Left lung (tissue), 10 donors: Measurements from ENCODE around the gene PDE10A. TPM values are rescaled to one million over a fixed set of nuclear protein-coding genes. Genes with fewer than 3 reads are reported as not detected.

Source experiments
- ATAC-seq: fragments of 200-7000 bp; cut with Tn5 transposase; one replicate; pipeline ENCODE4 v1.9.1; 2020; ENCODE audit warnings: moderate library complexity
- DNase-seq, 4 donors: peaks; one replicate each; pipeline ENCODE4 v3.0.0-alpha.2; 2013 to 2020
- H3K27ac ChIP-seq, 2 donors: fragments of 200-600 bp; sonication (generic) in 1 of 2; one replicate each; pipeline versions ENCODE4 v1.5.0 to v1.8.0; 2020 to 2021
- H3K27me3 ChIP-seq, 2 donors: fragments of 200-600 bp; sonication (generic) in 1 of 2; one replicate each; pipeline versions ENCODE4 v1.5.0 to v1.8.0; 2020 to 2021
- H3K36me3 ChIP-seq, 2 donors: fragments of 200-600 bp; sonication (generic) in 1 of 2; one replicate each; pipeline versions ENCODE4 v1.5.0 to v1.8.0; 2020 to 2021
- H3K4me1 ChIP-seq, 2 donors: fragments of 200-600 bp; one replicate each; pipeline ENCODE4 v1.8.0; 2021
- H3K4me3 ChIP-seq, 2 donors: fragments of 200-600 bp; sonication (generic) in 1 of 2; one replicate each; pipeline versions ENCODE4 v1.5.0 to v1.8.0; 2020 to 2021; ENCODE audit warnings: mild to moderate bottlenecking in 1 of 2
- H3K9me3 ChIP-seq, 2 donors: fragments of 200-600 bp; sonication (generic) in 1 of 2; one replicate each; pipeline versions ENCODE4 v1.5.0 to v1.8.0; 2020 to 2021
- CTCF ChIP-seq, 2 donors: fragments of 200-600 bp; sonication (generic) in 1 of 2; IDR thresholded peaks; one replicate each; pipeline versions ENCODE4 v1.5.0 to v1.8.0; 2021; ENCODE audit warnings: antibody characterized with exemption in 2 of 2
- intact Hi-C, 2 donors: fragments of 100-400 bp; cut with DNase I; formaldehyde crosslinking; loops; one replicate each; pipeline versions ENCODE4 v1.11.2 to v1.14.2; 2022
- polyA plus RNA-seq, 6 donors: library from polyadenylated mRNA; unstranded; fragments of 120-200 nt; gene quantifications; one replicate each; pipeline ENCODE4 v1.2.1, GENCODE V29; 2013; ENCODE audit not compliant: insufficient read length in 6 of 6
- total RNA-seq, 2 donors: library from RNA; stranded (reverse); fragmentation: NEBNext Ultra II Directional; extraction: Animal tissue kit (Norgen Biotek cat#: 25700); gene quantifications; one replicate each; pipeline ENCODE4 v1.2.1, GENCODE V29; 2021
- donor health status: DM: no; HTN: yes; CAD: no.
- donor health status: DM: no; HTN: no; CAD: no.

PDE10A gene
- total and polyA plus RNA-seq, 8 donors = 1.3 to 10.0 (median 8.2) TPM

GRCh38 chr6:165390475-165390874 lies 272.6 kb downstream of the PDE10A start:
- no peak for TF ChIP-seq CTCF (IDR thresholded peaks at IDR 0.05)
- DNase-seq (no peak), ATAC-seq (no peak)
- H3K9me3 ChIP-seq = peaks cover 0 to 3% of the 10 kb centered on the region in 2 donors
- no peak overlapping the region for H3K4me3 ChIP-seq
- no peaks in the 10 kb centered on the region for H3K36me3 ChIP-seq
- H3K4me1 ChIP-seq = no peaks in the 10 kb centered on the region
- H3K27ac ChIP-seq = no peak overlapping the region
- H3K27me3 ChIP-seq = no peaks in the 10 kb centered on the region
- intact Hi-C loops = no loop called here

GRCh38 chr6:165389534-165389933 lies 273.5 kb downstream of the PDE10A start:
- Histone ChIP-seq H3K9me3 (no peaks in the 10 kb centered on the region), H3K4me3 (no peak overlapping the region), H3K27me3 (no peaks in the 10 kb centered on the region), H3K36me3 (no peaks in the 10 kb centered on the region), H3K27ac (no peak overlapping the region), H3K4me1 (no peaks in the 10 kb centered on the region)
- no peak for TF ChIP-seq CTCF (IDR thresholded peaks at IDR 0.05)
- intact Hi-C loops = no loop called here
- no peak for ATAC-seq
- no peak for DNase-seq

- Histone ChIP-seq H3K4me3 (no peak overlapping the region), H3K27me3 (no peaks in the 10 kb centered on the region), H3K4me1 (no peaks in the 10 kb centered on the region), H3K9me3 (no peaks in the 10 kb centered on the region), H3K36me3 (no peaks in the 10 kb centered on the region), H3K27ac (no peak overlapping the region)
- no peak for TF ChIP-seq CTCF (IDR thresholded peaks at IDR 0.05)
- intact Hi-C loops = no loop called here
- DNase-seq (no peak), ATAC-seq (no peak)
Measured at GRCh38 chr6:165383323-165383722, 279.7 kb downstream of the PDE10A start.

GRCh38 chr6:165376100-165376499 lies 286.9 kb downstream of the PDE10A start:
- ATAC-seq = no peak
- H3K27ac ChIP-seq = no peak overlapping the region
- peaks cover 0 to 2% of the 10 kb centered on the region in 2 donors for H3K9me3 ChIP-seq
- intact Hi-C loops = no loop called here
- DNase-seq = no peak
- H3K4me3 ChIP-seq = no peak overlapping the region
- TF ChIP-seq CTCF (IDR thresholded peaks at IDR 0.05) = no peak
- no peaks in the 10 kb centered on the region for H3K27me3 ChIP-seq
- H3K4me1 ChIP-seq = no peaks in the 10 kb centered on the region
- H3K36me3 ChIP-seq = no peaks in the 10 kb centered on the region

- H3K4me3 ChIP-seq = no peak overlapping the region
- H3K36me3 ChIP-seq = no peaks in the 10 kb centered on the region
- H3K27ac ChIP-seq = no peak overlapping the region
- no peak for DNase-seq
- intact Hi-C loops = no loop called here
- no peaks in the 10 kb centered on the region for H3K4me1 ChIP-seq
- ATAC-seq = no peak
- H3K9me3 ChIP-seq = peaks cover 0 to 25% of the 10 kb centered on the region in 2 donors
- no peak for TF ChIP-seq CTCF (IDR thresholded peaks at IDR 0.05)
- no peaks in the 10 kb centered on the region for H3K27me3 ChIP-seq
Measured at GRCh38 chr6:165365371-165365770, 297.7 kb downstream of the PDE10A start.
